Ovary (tissue), 1 donor: Measurements from ENCODE around the gene PTH1R.

Experiments
- EP300 ChIP-seq: sonication (generic); formaldehyde crosslinking; IDR thresholded peaks from one replicate; pipeline ENCODE4 v1.6.1; 2017; ENCODE audit warnings: antibody characterized with exemption
- POLR2A ChIP-seq: fragments of 450-650 bp; IDR thresholded peaks from one replicate; pipeline ENCODE4 v1.6.1; 2017; ENCODE audit warnings: antibody characterized with exemption, mild to moderate bottlenecking, moderate library complexity

DNA sequence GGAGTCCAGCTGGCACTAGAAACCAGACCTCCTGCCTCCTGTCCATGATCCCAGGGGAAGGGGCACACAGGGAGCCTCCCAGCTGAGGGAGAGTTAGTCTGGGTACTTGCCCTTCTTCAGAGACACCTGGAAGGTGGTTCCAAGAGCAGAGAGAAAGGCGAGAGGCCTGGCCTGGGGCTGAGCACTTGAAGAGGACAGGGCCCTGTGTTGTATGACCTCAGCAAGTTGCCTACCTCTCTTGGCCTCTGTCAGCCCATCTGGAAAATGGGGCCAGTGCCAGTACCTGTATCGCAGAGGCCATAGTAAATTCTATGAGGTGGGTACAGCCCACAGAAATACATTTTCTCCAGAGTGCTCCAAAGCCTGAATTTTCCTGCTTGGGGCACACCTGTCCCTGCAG is 19.5 kb downstream of the PTH1R start:
- TF ChIP-seq POLR2A (no peak), EP300 (no peak)
